GM18909 (cell line): ENCODE data around the gene SPIRE1.
"Not testable (repeated sequence)": the region's sequence is repeated elsewhere in the genome, so short reads cannot be mapped to it uniquely, and the experiment has no call there.

Experiments used
- ATAC-seq: cut with Tn5 transposase; IDR thresholded peaks from one replicate; pipeline ENCODE4 v1.9.1; 2021; ENCODE audit warnings: mild to moderate bottlenecking; ENCODE audit not compliant: unreplicated experiment, poor library complexity

Gene SPIRE1

DNA sequence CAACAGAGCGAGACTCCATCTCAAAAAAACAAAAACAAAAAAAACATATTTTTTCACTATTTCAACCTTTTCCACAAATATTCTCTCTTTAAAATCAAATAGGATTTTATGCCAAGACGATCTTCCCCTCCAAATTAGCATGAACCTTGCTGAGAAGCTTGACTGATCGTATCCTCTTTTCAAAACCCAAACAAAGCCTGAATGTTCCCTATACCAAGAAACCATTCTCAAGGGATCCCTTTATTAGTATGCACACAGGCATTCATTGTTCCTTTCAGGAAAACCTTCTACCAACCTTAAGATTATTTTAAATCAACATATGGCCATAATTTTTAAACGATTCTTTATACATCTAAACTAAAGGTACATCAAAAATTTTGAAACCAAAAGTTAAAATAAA lies 6.3 kb downstream of the SPIRE1 start:
- no peak for ATAC-seq

DNA sequence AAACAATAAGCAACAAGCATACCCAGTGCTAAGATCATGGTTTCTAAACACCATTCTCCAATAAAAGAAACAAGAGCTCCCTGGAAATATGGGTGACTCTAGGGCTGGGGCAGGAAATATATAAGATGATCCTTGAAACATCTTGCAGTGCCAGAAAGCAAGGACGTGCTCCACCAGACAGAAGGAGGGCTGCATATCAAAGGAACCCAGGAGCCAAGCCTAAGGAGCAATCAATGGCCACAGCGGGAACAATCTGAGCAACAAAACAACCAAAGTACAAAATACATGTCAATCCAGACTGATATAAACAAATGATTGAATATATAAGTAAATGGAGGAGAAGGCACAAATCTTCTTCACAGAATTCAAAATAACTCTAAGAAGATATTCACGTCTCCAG lies 10.1 kb downstream of the SPIRE1 start:
- ATAC-seq = no peak

DNA sequence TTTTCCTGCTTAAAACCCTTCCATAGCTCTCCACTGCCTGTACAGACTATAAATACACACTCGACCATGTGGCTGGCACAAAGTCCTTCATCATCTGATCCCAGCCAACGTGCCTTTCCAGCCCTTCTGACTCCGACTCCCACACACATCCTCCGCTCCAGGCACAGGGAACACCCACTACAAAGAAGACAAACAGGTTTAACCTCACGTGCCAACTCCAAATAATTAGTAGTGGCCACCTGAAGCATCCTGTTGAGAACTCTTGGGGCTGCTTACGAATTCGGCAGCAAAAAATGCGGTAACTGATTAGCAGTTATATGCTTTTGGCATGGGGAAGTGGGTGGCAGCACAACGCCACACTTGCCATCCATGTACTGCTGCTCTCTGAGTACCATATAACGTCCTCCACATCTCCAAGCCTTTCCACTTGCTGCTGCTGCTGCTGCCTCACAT lies 12.1 kb downstream of the SPIRE1 start:
- ATAC-seq = no peak

DNA sequence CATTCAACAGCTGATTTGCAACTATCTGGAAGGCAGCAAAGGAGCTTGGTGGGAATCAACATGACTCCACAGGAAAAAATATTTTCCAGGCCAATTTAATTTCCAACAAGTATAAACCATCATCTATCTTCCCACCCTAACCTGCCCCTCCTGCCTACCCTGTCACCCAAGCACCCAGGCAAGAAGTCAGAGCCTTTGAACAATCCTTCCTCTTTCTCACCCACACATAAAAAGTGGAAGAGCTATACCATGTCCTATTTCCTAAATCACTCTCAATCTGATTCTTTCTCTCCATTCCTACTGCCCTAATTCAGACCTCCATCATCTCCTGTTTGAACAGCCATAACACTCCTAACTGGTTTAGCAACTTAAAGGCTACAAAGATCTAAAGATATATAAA lies 12.7 kb downstream of the SPIRE1 start:
- ATAC-seq = no peak

DNA sequence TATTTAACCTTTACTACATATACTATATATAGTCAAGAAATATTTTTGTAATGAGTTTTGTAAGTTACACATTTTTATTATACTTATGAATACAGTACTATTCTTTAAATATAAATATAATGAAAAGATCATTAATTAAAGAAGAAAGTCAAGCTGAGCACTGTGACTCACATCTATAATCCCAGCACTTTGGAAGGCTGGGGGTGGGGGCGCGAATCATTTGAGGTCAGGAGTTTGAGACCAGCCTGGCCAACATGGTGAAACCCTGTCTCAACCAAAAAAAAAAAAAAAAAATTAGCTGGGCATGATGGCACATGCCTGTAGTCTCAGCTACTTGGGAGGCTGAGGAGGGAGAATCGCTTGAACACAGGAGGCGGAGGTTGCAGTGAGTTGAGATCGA lies 14.2 kb downstream of the SPIRE1 start:
- ATAC-seq = not testable (repeated sequence)

DNA sequence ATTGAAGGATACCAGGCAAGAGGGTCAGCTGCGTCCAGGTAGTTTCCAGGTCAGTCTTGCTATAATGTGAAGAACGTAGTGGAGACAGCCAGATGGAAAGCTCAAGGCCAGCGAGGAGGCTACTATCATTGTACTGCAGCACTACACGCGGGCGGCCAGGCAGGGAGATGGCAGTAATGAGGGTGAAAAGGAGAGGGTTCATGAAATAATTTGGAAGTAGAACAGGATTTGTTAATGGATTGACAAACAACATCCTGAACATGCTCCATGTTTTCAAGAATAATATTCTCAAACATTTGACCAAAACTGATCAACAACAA lies 17.1 kb downstream of the SPIRE1 start:
- ATAC-seq = no peak

DNA sequence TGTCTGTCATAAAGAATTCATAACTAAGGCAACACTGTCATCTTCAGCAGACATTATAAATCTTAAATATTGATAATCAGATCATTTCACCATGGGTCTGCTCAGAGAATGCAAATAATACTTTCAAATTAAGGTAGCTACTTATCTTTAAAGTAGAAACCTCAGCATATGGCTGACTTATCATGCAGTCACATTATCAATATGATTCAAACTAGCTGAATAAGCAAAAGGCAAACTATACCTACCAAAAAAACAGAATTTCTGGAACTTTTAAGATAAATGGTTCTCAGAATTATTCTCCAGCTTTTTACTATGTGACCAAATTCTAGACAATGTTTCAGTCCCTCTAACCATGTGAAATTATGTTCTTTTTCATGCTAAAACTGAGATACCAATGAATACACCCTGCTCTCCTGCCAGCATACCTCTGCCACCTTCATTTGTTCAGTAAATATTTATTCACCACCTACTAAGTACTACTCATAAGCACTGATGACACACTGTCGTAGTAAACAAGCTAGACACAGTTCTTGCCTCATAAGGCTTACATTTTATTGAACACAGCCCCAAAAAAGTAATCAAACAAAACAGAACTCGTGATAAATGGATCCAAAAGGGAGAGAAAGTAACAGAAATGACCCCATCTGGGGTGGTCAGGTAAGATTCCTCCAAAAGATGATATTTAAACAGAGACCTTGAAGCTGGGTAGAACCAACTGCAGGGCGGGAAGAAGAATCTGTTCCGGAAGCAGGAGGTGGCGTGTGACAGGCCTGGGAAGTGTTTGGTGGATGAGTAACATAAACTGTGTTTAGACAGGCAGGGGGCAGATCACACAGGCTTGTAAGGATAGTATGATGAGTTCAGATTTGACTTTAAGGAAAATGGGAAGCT lies 17.7 kb downstream of the SPIRE1 start:
- no peak for ATAC-seq

DNA sequence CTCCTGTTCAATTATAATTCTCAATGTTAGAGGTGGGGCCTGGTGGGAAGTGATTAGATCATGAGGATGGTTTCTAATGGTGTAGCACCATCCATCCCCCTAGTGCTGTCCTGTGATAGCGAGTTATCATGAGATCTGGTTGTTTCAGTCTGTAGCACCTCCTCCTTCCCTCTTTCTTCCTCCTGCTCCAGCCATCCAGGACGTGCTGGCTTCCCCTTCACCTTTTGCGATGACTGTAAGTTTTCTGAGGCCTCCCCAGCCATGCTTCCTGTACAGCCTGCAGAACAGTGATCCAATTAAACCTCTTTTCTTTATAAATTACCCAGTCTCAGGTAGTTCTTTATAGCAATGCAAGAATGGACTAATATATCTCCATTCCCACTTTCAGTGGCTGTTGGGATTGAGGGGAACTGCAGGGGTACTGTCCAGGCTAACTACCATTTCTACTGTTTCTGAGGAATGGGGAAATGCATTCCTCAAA lies 19.2 kb downstream of the SPIRE1 start:
- ATAC-seq = no peak

DNA sequence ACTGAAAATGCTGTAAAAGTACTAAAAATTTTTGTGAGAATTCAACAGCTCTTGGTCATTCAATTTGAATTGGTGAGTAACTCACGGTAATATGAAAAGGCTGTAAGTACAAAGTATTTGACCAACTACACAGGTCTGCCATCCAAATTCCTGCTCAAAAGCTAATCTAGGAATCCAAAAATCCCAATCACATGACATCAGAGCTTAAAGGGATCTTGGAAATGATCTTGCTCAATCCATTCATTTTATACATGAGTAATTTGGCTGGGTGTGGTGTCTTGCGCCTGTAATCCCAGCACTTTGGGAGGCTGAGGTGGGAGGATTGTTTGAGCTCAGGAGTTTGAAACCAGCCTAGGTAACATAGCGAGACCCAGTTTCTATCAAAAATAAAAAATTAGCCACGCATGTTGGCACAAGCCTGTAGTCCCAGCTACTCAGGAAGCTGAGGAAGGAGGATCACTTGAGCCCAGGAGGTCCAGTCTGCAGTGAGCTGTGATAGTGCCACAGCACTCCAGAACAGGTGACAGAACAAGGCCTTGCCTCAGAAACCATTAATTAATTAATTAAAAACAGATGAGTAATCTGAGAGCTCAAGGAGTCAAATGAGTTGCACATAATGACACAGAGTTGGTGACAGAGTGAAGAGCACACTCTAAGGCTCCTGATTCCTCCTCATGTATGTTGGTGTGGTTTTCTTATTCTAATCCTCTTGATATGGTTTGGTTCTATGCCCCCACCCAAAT lies 19.8 kb downstream of the SPIRE1 start:
- ATAC-seq = no peak

DNA sequence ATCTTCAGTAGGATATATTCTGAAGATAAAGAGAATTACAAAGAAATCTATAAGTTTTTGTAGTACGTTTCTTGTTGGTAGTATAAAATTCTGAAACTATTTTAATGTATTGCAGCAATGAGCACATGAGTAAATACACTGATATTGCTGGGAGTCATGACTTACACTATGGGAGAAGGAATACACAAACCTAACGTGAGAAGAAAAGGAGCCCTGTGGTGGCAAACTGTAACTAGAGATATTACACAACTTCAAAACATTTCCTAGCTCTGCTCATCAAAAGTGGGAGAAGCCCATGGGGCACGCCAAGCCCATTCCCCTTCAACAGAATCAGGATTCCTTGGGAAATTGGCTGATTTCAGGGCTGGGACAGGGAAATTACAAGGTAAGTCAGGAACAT lies 20.5 kb downstream of the SPIRE1 start:
- ATAC-seq = no peak

DNA sequence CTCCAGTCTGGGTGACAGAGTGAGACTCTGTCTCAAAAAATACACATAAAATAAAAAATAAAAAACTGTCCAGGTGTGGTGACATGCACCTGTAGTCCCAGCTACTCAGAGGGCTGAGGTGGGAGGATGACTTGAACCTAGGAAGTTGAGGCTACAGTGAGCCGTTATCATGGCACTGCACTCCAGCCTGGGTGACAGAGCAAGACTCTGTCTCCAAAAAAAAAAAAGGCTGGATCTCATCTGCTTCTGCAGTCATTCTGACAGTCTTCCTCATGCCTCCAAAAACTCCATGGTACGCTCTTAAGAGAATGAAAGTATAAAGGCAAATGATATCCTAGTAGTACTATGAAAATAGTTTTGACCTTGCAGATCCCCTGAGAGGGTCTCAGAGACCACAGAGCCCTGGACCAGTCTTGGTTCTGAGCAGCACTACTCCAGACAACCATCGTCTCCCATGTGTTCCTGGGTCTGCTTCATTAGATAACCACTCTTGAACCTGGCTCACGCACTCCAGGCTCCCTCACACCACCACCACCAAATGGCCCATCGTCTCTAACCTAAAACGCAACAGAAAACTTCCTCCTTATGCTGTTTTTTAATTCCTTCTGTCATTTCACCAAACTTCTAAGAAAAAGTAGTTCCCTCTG lies 26.0 kb downstream of the SPIRE1 start:
- ATAC-seq = no peak

DNA sequence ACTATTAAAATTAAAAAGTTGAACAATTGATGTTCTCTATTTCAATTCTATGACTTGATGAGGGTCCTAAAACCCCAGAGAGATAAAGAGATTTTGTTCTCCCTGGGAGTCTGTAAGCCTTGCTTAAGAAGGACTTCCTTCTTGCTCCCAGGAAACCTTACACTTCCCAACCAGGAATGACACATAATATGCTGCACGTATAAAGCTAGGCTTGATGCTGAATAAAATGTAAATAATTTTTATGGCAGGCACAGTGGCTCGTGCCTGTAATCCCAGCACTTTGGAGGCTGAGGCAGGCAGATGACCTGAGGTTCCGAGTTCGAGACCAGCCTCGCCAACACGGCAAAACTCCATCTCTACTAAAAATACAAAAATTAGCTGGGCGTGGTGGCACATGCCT lies 27.8 kb downstream of the SPIRE1 start:
- ATAC-seq = no peak

DNA sequence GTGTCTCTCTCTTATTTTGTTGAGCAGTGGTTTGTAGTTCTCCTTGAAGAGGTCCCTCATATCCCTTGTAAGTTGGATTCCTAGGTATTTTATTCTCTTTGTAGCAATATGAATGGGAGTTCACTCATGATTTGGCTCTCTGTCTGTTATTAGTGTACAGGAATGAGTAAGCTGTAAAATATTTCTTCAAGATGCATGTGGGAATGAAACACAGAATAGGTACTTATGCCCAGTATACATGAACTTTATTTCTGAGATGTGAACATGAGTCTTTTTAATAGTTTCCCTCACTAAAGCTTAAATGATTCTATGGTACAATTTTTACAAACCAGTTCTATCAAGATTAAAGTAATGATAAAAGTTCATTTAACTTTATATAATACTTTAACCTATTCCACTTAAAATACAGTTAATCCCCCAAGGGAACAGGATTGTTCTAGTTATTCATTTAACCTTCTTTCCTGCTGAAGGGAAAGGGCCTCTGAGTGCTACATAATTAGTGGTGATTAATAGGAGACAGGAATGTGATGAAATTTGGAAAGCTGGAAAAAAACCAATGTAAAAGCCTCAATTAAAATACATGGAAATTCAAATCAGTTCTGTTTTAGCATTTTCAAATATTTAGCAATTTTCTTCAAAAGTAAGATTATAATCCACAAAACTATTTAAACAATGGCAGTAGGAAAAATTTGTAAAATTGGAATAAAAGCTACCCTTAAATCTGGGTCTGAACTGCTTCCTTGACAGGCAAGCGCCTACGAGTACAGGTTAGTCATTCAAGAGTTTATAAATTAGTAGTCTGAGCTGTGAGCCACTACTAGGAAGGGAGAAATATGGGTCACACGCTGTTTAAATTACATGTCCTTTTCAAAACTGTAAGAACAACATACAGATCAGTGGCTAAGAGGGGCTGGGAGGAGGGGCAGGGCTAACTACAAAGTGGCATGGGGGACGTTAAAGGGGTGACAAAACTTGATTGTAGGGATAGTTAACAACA lies 28.9 kb downstream of the SPIRE1 start:
- no peak for ATAC-seq

DNA sequence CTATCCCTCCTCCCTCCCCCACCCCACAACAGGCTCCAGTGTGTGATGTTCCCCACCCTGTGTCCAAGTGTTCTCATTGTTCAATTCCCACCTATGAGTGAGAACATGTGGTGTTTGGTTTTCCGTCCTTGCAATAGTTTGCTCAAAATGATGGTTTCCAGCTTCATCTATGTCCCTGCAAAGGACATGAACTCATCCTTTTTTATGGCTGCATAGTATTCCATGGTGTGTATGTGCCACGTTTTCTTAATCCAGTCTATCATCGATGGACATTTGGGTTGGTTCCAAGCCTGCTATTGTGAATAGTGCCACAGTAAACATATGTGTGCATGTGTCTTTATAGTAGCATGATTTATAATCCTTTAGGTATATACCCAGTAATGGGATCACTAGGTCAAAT lies 30.7 kb downstream of the SPIRE1 start:
- not testable (repeated sequence) for ATAC-seq

DNA sequence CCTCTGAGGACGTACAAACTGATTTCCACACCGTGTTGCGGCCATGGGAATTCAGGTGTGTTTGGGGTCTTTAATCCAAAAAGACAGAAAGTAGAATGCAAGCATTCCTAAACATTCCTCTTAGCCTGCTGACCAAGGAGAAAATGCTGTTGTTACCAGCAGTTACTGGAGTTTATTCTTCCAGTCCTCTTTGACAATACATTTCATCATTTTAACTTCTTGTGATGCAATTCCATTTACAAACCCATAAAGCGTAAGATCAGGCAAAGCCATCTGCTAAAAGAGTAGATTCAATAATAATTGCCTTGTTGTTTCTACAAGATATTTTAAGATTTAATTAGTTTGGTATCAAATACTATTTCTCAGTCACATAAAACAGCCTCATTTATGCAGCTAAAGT lies 32.7 kb downstream of the SPIRE1 start:
- ATAC-seq = no peak

DNA sequence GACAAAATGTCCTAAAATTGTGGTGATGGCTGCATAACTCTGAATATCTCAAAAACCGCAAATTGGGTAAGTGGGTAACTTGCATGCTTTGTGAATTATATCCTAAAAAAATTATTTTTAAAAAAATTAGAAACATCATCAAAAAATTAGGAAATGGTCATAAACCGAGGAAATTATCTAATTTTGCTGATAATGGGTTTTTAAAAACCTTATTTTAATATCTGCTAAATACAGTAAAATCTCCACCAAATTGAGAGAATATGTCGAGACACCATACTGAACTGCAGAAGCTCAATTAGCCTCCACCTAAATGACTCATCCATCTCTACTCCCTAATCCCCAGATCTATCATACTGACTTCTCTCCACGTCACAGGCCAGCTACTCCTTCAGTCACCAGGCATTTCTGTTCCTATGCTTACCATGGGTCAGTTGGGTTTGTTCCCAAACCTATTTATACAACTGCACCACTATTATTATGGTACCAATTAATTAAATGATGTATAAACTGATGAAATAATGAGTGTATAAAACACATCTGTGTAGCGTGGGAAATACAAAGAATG lies 36.1 kb downstream of the SPIRE1 start:
- ATAC-seq = no peak

DNA sequence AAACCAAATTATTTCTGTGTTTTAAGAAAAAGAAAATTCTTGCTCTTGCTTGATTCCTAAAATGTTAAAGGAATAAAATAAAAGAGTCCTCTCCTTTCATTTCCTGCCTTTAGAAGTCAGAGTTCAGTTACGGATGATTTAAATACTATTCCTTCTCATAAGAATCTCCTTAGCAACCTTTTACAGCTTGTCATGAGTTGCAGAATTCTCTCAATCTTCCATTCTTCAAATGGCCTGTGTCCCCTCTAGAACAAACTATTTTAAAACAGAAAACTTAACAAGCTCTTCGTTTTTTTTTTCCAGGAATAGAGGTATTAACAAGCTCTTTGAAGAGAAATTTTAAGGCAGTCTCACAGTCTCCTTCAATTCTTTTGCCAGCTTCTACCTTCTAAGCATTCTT lies 42.2 kb downstream of the SPIRE1 start:
- ATAC-seq = no peak

DNA sequence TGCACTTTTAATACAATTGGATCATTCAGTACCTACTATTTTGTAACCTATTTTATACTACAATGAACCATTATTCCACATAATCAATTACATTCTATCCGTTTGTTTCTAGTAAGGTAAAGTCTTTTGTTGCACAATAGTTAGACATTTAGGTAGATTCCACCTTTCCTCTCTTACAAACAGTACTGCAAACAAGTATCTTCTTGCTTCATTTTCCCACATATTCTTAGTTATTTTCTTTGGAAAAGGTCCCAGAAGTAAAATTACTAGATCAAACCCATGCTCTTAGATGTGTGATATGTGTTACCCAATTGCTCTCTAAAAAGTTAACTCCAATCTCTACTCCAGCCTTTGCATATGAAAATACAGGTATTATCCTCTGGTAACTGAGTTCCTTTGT lies 49.6 kb downstream of the SPIRE1 start:
- ATAC-seq = no peak

DNA sequence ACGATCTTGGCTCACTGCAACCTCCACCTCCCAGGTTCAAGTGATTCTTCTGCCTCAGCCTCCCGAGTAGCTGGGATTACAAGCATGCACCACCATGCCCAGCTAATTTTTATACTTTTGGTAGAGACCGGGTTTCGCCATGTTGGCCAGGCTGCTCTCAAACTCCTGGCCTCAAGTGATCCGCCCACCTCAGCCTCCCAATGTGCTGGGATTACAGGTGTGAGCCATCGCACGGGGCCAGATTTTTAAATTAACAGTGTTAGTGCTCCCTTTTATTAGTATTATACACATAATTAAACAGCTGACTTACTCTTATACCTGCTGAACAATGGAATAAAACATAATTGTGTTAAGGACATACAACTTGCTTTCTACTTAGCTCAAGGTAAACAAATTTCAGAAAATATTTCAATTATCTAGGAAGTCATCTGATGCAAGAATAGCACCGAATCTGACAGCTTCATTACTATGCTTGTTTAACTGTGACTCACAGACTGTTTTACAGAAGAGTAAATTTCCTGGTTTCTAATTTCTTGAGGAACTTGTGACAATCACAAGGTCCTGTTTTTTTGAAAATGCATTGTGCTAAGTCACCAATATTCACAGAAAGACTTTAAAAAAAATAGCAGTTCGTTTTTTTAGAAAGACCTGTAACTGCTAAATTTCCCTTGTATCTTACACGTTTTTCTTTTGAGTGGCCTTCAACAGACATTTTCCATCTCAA lies 51.2 kb downstream of the SPIRE1 start:
- ATAC-seq = no peak
